Mesenchymal stem cell (in vitro differentiated cells and primary cell): ENCODE data around the gene DZIP1L.

ENCODE experiments used
- DNase-seq: peaks from one replicate; pipeline ENCODE4 v3.0.0-alpha.2; 2013
- H2AFZ ChIP-seq: one replicate; pipeline ENCODE4 v1.6.1; 2013; ENCODE audit warnings: low read depth, mild to moderate bottlenecking, control low read depth, inconsistent platforms, low read length, moderate library complexity
- H2AK5ac ChIP-seq: 2 replicates; pipeline ENCODE4 v1.6.1; 2013; ENCODE audit warnings: low read length, moderate library complexity, mild to moderate bottlenecking, inconsistent platforms; ENCODE audit not compliant: severe bottlenecking
- H2BK120ac ChIP-seq: one replicate; pipeline ENCODE4 v1.6.1; 2013; ENCODE audit warnings: low read depth, mild to moderate bottlenecking, inconsistent platforms, low read length, moderate library complexity
- H2BK12ac ChIP-seq, 2 experiments: one replicate each; pipeline ENCODE4 v1.6.1; 2013; ENCODE audit warnings: inconsistent platforms in 2 of 2, low read length in 2 of 2, mild to moderate bottlenecking in 2 of 2, moderate library complexity in 2 of 2, control low read depth in 1 of 2
- H2BK15ac ChIP-seq: one replicate; pipeline ENCODE4 v1.6.1; 2013; ENCODE audit warnings: mild to moderate bottlenecking, low read depth, inconsistent platforms; ENCODE audit not compliant: poor library complexity, severe bottlenecking
- H2BK5ac ChIP-seq: 2 replicates; pipeline ENCODE4 v1.6.1; 2013; ENCODE audit warnings: low read depth, mild to moderate bottlenecking, low read length, control low read depth, inconsistent platforms; ENCODE audit not compliant: poor library complexity, severe bottlenecking
- H3K14ac ChIP-seq, 2 experiments: one replicate each; pipeline ENCODE4 v1.6.1; 2013; ENCODE audit warnings: inconsistent platforms in 2 of 2, low read length in 2 of 2, control low read depth in 1 of 2, mild to moderate bottlenecking in 1 of 2, moderate library complexity in 1 of 2
- H3K18ac ChIP-seq, 2 experiments: one replicate each; pipeline ENCODE4 v1.6.1; 2013; ENCODE audit warnings: inconsistent platforms in 2 of 2, low read length in 2 of 2, control low read depth in 1 of 2, low read depth in 1 of 2, mild to moderate bottlenecking in 1 of 2
- H3K23ac ChIP-seq, 2 experiments: one replicate each; pipeline ENCODE4 v1.6.1; 2013; ENCODE audit warnings: inconsistent platforms in 2 of 2, low read length in 2 of 2, mild to moderate bottlenecking in 2 of 2, moderate library complexity in 2 of 2, control low read depth in 1 of 2
- H3K27ac ChIP-seq: 2 replicates; pipeline ENCODE4 v1.5.1; 2013; ENCODE audit warnings: mild to moderate bottlenecking, moderate library complexity, low read length, control low read depth, inconsistent platforms; ENCODE audit not compliant: poor library complexity, severe bottlenecking
- H3K27me3 ChIP-seq, 2 experiments: 2 replicates each; pipeline versions ENCODE4 v1.6.1 to v1.7.0; 2013; ENCODE audit warnings: low read length in 2 of 2, mild to moderate bottlenecking in 2 of 2, moderate library complexity in 2 of 2, control low read depth in 1 of 2, inconsistent platforms in 1 of 2; ENCODE audit not compliant: control insufficient read depth in 1 of 2, insufficient read depth in 1 of 2
- H3K36me3 ChIP-seq, 2 experiments: 2 replicates each; pipeline versions ENCODE4 v1.6.1 to v1.7.0; 2013; ENCODE audit warnings: low read length in 2 of 2, control low read depth in 1 of 2, inconsistent platforms in 1 of 2, low read depth in 1 of 2, mild to moderate bottlenecking in 1 of 2; ENCODE audit not compliant: insufficient read depth in 2 of 2, control insufficient read depth in 1 of 2
- H3K4ac ChIP-seq, 2 experiments: one replicate each; pipeline ENCODE4 v1.6.1; 2013; ENCODE audit warnings: inconsistent platforms in 2 of 2, low read length in 2 of 2, mild to moderate bottlenecking in 2 of 2, moderate library complexity in 2 of 2, control low read depth in 1 of 2, low read depth in 1 of 2
- H3K4me1 ChIP-seq: 2 replicates; pipeline ENCODE4 v1.6.1; 2013; ENCODE audit warnings: low read depth, low read length, control low read depth; ENCODE audit not compliant: control insufficient read depth, insufficient read depth
- H3K4me2 ChIP-seq: 2 replicates; pipeline ENCODE4 v1.6.1; 2013; ENCODE audit warnings: low read length, mild to moderate bottlenecking, inconsistent platforms; ENCODE audit not compliant: poor library complexity, severe bottlenecking
- H3K4me3 ChIP-seq, 2 experiments: 2 replicates each; pipeline versions ENCODE4 v1.5.1 to v1.7.0; 2013; ENCODE audit warnings: low read length in 2 of 2, mild to moderate bottlenecking in 2 of 2, control low read depth in 1 of 2, low read depth in 1 of 2; ENCODE audit not compliant: insufficient read depth in 1 of 2
- H3K79me1 ChIP-seq: replicated peaks from 2 replicates; pipeline ENCODE4 v1.6.1; 2013; ENCODE audit warnings: mild to moderate bottlenecking, control low read depth, low read length, inconsistent platforms; ENCODE audit not compliant: poor library complexity, severe bottlenecking
- H3K9ac ChIP-seq: 2 replicates; pipeline ENCODE4 v1.7.0; 2013; ENCODE audit warnings: mild to moderate bottlenecking, low read length, moderate library complexity
- H3K9me3 ChIP-seq: 2 replicates; pipeline ENCODE4 v1.7.0; 2013; ENCODE audit warnings: mild to moderate bottlenecking, low read length; ENCODE audit not compliant: control insufficient read depth
- H4K8ac ChIP-seq: one replicate; pipeline ENCODE4 v1.6.1; 2013; ENCODE audit warnings: inconsistent platforms, mild to moderate bottlenecking, low read length, moderate library complexity
- H4K91ac ChIP-seq: one replicate; pipeline ENCODE4 v1.6.1; 2013; ENCODE audit warnings: mild to moderate bottlenecking, low read length, inconsistent platforms
- WGBS: methylation state at CpG from one replicate; pipeline ENCODE4 v1.1.7; 2013; ENCODE audit warnings: mixed read lengths; 5-methylcytosine and 5-hydroxymethylcytosine counted together

The DZIP1L gene

GRCh38 chr3:138124188-138124587 is 8.8 kb upstream of the DZIP1L start:
- Histone ChIP-seq H2AK5ac (no peak overlapping the region), H3K14ac (no peak overlapping the region)
- 92% methylated on average over 3 of the region's 6 CpGs for WGBS

DNA sequence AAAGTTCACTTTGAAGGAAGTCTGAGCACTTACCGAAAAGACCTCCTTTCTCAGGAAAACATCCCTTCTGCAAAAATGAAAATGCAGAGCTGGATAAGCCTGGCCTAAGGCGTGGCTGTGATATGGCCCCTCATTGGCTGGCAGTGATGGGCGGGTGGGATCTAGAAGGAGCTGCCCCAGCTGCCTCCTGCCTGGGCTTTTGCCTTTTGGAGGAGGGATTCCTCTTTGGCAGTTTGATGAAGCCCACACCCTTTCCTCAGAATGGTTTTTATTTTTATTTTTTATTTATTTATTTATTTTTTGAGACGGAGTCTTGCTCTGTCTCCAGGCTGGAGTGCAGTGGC is 4.0 kb upstream of the DZIP1L start:
- no peak overlapping the region for H3K4ac ChIP-seq
- H3K14ac ChIP-seq, result no peak overlapping the region
- peaks cover 7% of the 10 kb centered on the region for H3K4me1 ChIP-seq
- no peak overlapping the region for H2BK15ac ChIP-seq
- H3K79me1 ChIP-seq, result no peaks in the 10 kb centered on the region
- H3K9me3 ChIP-seq, result peaks cover 7% of the 10 kb centered on the region
- DNase-seq, result no peak
- no peaks in the 10 kb centered on the region for H3K27me3 ChIP-seq
- H2AFZ ChIP-seq, result no peak overlapping the region
- H4K8ac ChIP-seq, result no peak overlapping the region
- no peak overlapping the region for H2BK120ac ChIP-seq
- no peak overlapping the region for H3K23ac ChIP-seq
- H2AK5ac ChIP-seq, result no peak overlapping the region
- H3K36me3 ChIP-seq, result no peaks in the 10 kb centered on the region
- H3K4me3 ChIP-seq, result no peak overlapping the region
- no peak overlapping the region for H2BK12ac ChIP-seq
- H3K9ac ChIP-seq, result no peak overlapping the region
- no peak overlapping the region for H4K91ac ChIP-seq
- no peak overlapping the region for H2BK5ac ChIP-seq
- no peak overlapping the region for H3K18ac ChIP-seq
- H3K27ac ChIP-seq, result no peak overlapping the region
- WGBS, result 80% methylated on average over 2 of the region's 4 CpGs
- H3K4me2 ChIP-seq, result no peak overlapping the region

More at GRCh38 chr3:138124188-138124587, 8.8 kb upstream of the DZIP1L start:
- Histone ChIP-seq H3K4me3 (no peak overlapping the region), H3K27me3 (no peaks in the 10 kb centered on the region), H3K18ac (no peak overlapping the region), H2BK120ac (no peak overlapping the region), H3K4ac (no peak overlapping the region), H3K23ac (no peak overlapping the region), H3K9me3 (peaks cover 7% of the 10 kb centered on the region), H2AFZ (no peak overlapping the region), H3K79me1 (no peaks in the 10 kb centered on the region), H2BK5ac (no peak overlapping the region), H4K91ac (no peak overlapping the region), H3K4me2 (no peak overlapping the region), H3K9ac (no peak overlapping the region), H2BK12ac (no peak overlapping the region), H3K4me1 (peaks cover 8% of the 10 kb centered on the region), H4K8ac (no peak overlapping the region), H2BK15ac (no peak overlapping the region), H3K36me3 (no peaks in the 10 kb centered on the region), H3K27ac (no peak overlapping the region)
- DNase-seq, result no peak

- Histone ChIP-seq H3K18ac (no peak overlapping the region), H3K4me2 (no peak overlapping the region), H3K23ac (no peak overlapping the region), H2BK120ac (no peak overlapping the region), H2AK5ac (no peak overlapping the region), H3K9ac (no peak overlapping the region), H4K91ac (no peak overlapping the region), H3K4me3 (no peak overlapping the region), H2BK15ac (no peak overlapping the region), H3K4me1 (peaks cover 10% of the 10 kb centered on the region), H3K4ac (no peak overlapping the region), H2BK12ac (no peak overlapping the region), H4K8ac (no peak overlapping the region), H3K9me3 (peaks cover 5% of the 10 kb centered on the region), H2BK5ac (no peak overlapping the region), H3K36me3 (no peaks in the 10 kb centered on the region), H3K79me1 (no peaks in the 10 kb centered on the region), H3K27me3 (no peaks in the 10 kb centered on the region), H3K27ac (no peak overlapping the region), H3K14ac (no peak overlapping the region), H2AFZ (no peak overlapping the region)
- peak; percentile 79 for DNase-seq
- WGBS, result 47% methylated on average over 8 of the region's 8 CpGs
Observed at GRCh38 chr3:138118612-138119422, 3.4 kb upstream of the DZIP1L start.

GRCh38 chr3:138114431-138114918 is 933 bp downstream of the DZIP1L start:
- Histone ChIP-seq H4K8ac (peak overlapping the region; percentile 57), H2BK5ac (peak overlapping the region; percentile 47), H2AK5ac (peak overlapping the region; percentile 62), H3K4me2 (peak overlapping the region; percentile 31), H3K27ac (peak overlapping the region; percentile 98), H2BK12ac (peak overlapping the region in 1 of 2 experiments; percentile 89), H3K14ac (peak overlapping the region in 1 of 2 experiments; percentile 96), H2BK120ac (no peak overlapping the region), H2BK15ac (no peak overlapping the region), H3K36me3 (peaks cover 2 to 5% of the 10 kb centered on the region in 2 experiments), H3K79me1 (peaks cover 6% of the 10 kb centered on the region), H4K91ac (peak overlapping the region; percentile 34), H3K9me3 (no peaks in the 10 kb centered on the region), H3K4ac (peak overlapping the region; percentile 79 to 82), H3K18ac (peak overlapping the region; percentile 82 to 86), H3K23ac (no peak overlapping the region), H3K27me3 (no peaks in the 10 kb centered on the region), H3K9ac (peak overlapping the region; percentile 90), H2AFZ (peak overlapping the region; percentile 33), H3K4me3 (peak overlapping the region; percentile 68 to 81), H3K4me1 (peaks cover 18% of the 10 kb centered on the region)
- under 1% methylated on average over 8 of the region's 9 CpGs for WGBS
- DNase-seq, result peak; percentile 58
